Gastroesophageal sphincter (tissue), 4 donors: ENCODE results near the gene CDH20. TPM values are rescaled to one million over a fixed set of nuclear protein-coding genes. Genes with fewer than 3 reads are reported as not detected.

Source experiments
- ATAC-seq: fragments of 150-250 bp; one replicate; pipeline ENCODE4 v1.9.1; 2016; ENCODE audit warnings: mild to moderate bottlenecking, moderate library complexity
- H3K27ac ChIP-seq, 4 donors: fragments of 200-600 bp; sonication (generic) in 3 of 4; 1 replicate in 3 of 4; 2 replicates in 1 of 4; pipeline ENCODE4 v1.5.1; 2016 to 2019
- H3K27me3 ChIP-seq: fragments of 200-600 bp; sonication (generic); one replicate; pipeline ENCODE4 v1.5.1; 2019
- H3K36me3 ChIP-seq, 2 donors: fragments of 200-600 bp; sonication (generic); one replicate each; pipeline ENCODE4 v1.5.1; 2019; ENCODE audit warnings: control low read depth in 1 of 2
- H3K4me1 ChIP-seq, 3 donors: fragments of 200-600 bp; sonication (generic); 1 replicate in 2 of 3; 2 replicates in 1 of 3; pipeline ENCODE4 v1.5.1; 2016 to 2019; ENCODE audit warnings: control low read depth in 2 of 3
- H3K4me3 ChIP-seq, 2 donors: fragments of 200-600 bp; sonication (generic); one replicate each; pipeline ENCODE4 v1.5.1; 2019; ENCODE audit warnings: mild to moderate bottlenecking in 1 of 2, moderate library complexity in 1 of 2
- H3K9me3 ChIP-seq, 3 donors: fragments of 200-600 bp; sonication (generic); one replicate each; pipeline ENCODE4 v1.5.1; 2017 to 2019; ENCODE audit warnings: control low read depth in 2 of 3
- EP300 ChIP-seq: sonication (generic); formaldehyde crosslinking; IDR thresholded peaks from one replicate; pipeline ENCODE4 v1.6.1; 2017; ENCODE audit warnings: antibody characterized with exemption, mild to moderate bottlenecking
- POLR2A ChIP-seq, 2 donors: fragments of 450-650 bp; IDR thresholded peaks; one replicate each; pipeline ENCODE4 v1.6.1; 2017; ENCODE audit warnings: antibody characterized with exemption in 2 of 2, mild to moderate bottlenecking in 2 of 2, moderate library complexity in 1 of 2
- WGBS, 2 donors: methylation state at CpG; one replicate each; pipeline ENCODE4 v1.1.5; 2018; ENCODE audit warnings: low coverage in 1 of 2; 5-methylcytosine and 5-hydroxymethylcytosine counted together
- small RNA-seq, 4 donors: library from RNA; depleted of rRNA; stranded (forward); fragments of <200 nt; gene quantifications; one replicate each; pipeline ENCODE3, GENCODE V24; 2016
- total RNA-seq, 4 donors: library from RNA; depleted of rRNA; stranded (reverse); fragments of >200 nt; gene quantifications; one replicate each; pipeline ENCODE4 v1.1.0, GENCODE V29; 2016

Gene CDH20
- total RNA-seq, 4 donors from 2014 or later, result 1.1 to 1.6 TPM; not detected in 2

GRCh38 chr18:61602836-61603235, 269.6 kb downstream of the CDH20 start:
- 100% methylated on average over 2 of the region's 2 CpGs; no CpG with 5 or more reads in 1 of the 2 donors for whole genome bisulfite sequencing, 2 donors
- no peaks in the 10 kb centered on the region for H3K36me3 ChIP-seq
- peaks cover 0 to 13% (median 6%) of the 10 kb centered on the region in 3 donors for H3K4me1 ChIP-seq
- no peak overlapping the region for H3K4me3 ChIP-seq
- no peak overlapping the region for H3K27ac ChIP-seq
- peaks cover 33% of the 10 kb centered on the region for H3K27me3 ChIP-seq
- no peak for ATAC-seq
- no peaks in the 10 kb centered on the region for H3K9me3 ChIP-seq
- TF ChIP-seq POLR2A (IDR thresholded peaks at IDR 0.05), result no peak
- TF ChIP-seq EP300, result no peak

Small RNA genes within 50 kb of the gene (small RNA-seq; reads per million reads assigned to genes)
- 0 reads per million in 4 donors for gene RNU6-116P
